ENCODE data around the gene OR2T1. TPM values are rescaled to one million over a fixed set of nuclear protein-coding genes. Genes with fewer than 3 reads are reported as not detected.
"Not testable (repeated sequence)": the region's sequence is repeated elsewhere in the genome, so short reads cannot be mapped to it uniquely, and the experiment has no call there.

Gene OR2T1
- total RNA-seq, 1 donor from 2014 or later = not detected

DNA sequence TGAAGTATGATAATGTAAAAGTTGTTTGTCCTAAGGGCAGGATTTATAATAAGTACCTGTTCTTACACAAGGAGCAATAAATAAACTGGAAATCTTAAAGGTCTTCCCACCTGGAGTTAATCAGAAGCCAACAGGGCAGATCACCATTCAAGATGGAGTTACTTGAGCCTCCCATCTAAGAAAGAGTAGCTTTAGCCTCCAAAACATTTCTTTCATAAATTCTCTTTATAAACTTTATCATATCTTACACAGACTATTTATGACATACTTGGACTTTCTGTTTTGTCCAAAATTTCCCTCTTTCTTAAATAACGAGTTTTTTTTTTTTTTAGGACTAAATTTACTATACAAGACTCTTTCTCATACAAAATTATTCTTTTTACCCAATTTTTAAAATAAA, 18.5 kb downstream of the OR2T1 start:
- Mint-ChIP-seq H3K4me1 (ENCODE audit: unreplicated experiment) (no peaks in the 10 kb centered on the region), H3K36me3 (ENCODE audit: unreplicated experiment) (no peaks in the 10 kb centered on the region), H3K9me3 (ENCODE audit: unreplicated experiment) (peaks cover 49% of the 10 kb centered on the region), H3K4me3 (ENCODE audit: unreplicated experiment) (no peak overlapping the region), H3K27ac (ENCODE audit: unreplicated experiment) (no peak overlapping the region), H3K27me3 (ENCODE audit: unreplicated experiment) (no peaks in the 10 kb centered on the region)
- no peak for DNase-seq (ENCODE audit: extremely low spot score, unreplicated experiment)
- TF ChIP-seq, protein P1, sequence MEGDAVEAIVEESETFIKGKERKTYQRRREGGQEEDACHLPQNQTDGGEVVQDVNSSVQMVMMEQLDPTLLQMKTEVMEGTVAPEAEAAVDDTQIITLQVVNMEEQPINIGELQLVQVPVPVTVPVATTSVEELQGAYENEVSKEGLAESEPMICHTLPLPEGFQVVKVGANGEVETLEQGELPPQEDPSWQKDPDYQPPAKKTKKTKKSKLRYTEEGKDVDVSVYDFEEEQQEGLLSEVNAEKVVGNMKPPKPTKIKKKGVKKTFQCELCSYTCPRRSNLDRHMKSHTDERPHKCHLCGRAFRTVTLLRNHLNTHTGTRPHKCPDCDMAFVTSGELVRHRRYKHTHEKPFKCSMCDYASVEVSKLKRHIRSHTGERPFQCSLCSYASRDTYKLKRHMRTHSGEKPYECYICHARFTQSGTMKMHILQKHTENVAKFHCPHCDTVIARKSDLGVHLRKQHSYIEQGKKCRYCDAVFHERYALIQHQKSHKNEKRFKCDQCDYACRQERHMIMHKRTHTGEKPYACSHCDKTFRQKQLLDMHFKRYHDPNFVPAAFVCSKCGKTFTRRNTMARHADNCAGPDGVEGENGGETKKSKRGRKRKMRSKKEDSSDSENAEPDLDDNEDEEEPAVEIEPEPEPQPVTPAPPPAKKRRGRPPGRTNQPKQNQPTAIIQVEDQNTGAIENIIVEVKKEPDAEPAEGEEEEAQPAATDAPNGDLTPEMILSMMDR (IDR thresholded peaks at IDR 0.05) = no peak

- not testable (repeated sequence) for H3K36me3 Mint-ChIP-seq (ENCODE audit: unreplicated experiment); H3K27me3 Mint-ChIP-seq (ENCODE audit: unreplicated experiment); H3K4me3 Mint-ChIP-seq (ENCODE audit: unreplicated experiment); H3K4me1 Mint-ChIP-seq (ENCODE audit: unreplicated experiment); DNase-seq (ENCODE audit: extremely low spot score, unreplicated experiment); H3K27ac Mint-ChIP-seq (ENCODE audit: unreplicated experiment)
- H3K9me3 Mint-ChIP-seq (ENCODE audit: unreplicated experiment) = peaks cover 52% of the 10 kb centered on the region
Measured at GRCh38 chr1:248427526-248428191, 24.8 kb downstream of the OR2T1 start.

DNA sequence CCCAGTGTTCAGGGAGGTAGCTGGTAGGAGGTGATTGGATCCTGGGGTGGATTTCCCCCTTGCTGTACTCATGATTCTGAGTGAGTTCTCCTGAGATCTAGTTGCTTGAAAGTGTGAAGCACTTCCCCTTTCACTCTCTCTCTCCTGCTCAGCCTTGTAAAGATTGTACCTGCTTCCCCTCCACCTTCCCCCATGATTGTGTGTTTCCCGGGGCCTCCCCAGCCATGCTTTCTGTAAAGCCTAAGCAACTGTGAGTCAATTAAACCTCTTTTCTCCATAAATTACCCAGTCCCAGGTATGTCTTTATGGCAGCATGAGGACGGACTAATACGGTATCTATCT, 25.3 kb downstream of the OR2T1 start:
- DNase-seq (ENCODE audit: extremely low spot score, unreplicated experiment); H3K36me3 Mint-ChIP-seq (ENCODE audit: unreplicated experiment); H3K27ac Mint-ChIP-seq (ENCODE audit: unreplicated experiment); H3K4me3 Mint-ChIP-seq (ENCODE audit: unreplicated experiment); H3K4me1 Mint-ChIP-seq (ENCODE audit: unreplicated experiment); H3K27me3 Mint-ChIP-seq (ENCODE audit: unreplicated experiment): not testable (repeated sequence)
- peaks cover 48% of the 10 kb centered on the region for H3K9me3 Mint-ChIP-seq (ENCODE audit: unreplicated experiment)

DNA sequence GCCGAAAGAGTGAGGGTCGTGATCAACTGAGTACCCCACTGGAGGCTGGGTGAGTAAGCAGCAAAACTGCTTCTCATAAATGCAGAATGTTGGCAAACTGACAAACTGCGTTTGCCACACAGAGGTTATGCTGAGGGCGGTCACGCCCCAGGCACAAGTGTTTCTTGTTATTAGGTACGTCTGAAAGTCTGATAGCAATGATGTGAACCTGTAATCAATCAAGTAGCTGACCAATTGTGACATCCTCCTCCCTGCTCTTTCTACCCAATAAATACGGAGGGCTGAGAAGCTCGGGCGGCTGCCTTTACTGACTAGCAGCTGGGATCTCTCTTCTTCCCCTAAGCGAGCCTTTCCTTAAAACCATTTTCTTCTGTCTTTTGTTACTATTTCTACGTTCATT, 28.8 kb downstream of the OR2T1 start:
- H3K4me1 Mint-ChIP-seq (ENCODE audit: unreplicated experiment); H3K27me3 Mint-ChIP-seq (ENCODE audit: unreplicated experiment); H3K27ac Mint-ChIP-seq (ENCODE audit: unreplicated experiment); H3K4me3 Mint-ChIP-seq (ENCODE audit: unreplicated experiment); H3K36me3 Mint-ChIP-seq (ENCODE audit: unreplicated experiment); DNase-seq (ENCODE audit: extremely low spot score, unreplicated experiment): not testable (repeated sequence)
- H3K9me3 Mint-ChIP-seq (ENCODE audit: unreplicated experiment) = peaks cover 38% of the 10 kb centered on the region

- not testable (repeated sequence) for H3K4me1 Mint-ChIP-seq (ENCODE audit: unreplicated experiment); H3K27me3 Mint-ChIP-seq (ENCODE audit: unreplicated experiment); H3K27ac Mint-ChIP-seq (ENCODE audit: unreplicated experiment); DNase-seq (ENCODE audit: extremely low spot score, unreplicated experiment); H3K36me3 Mint-ChIP-seq (ENCODE audit: unreplicated experiment); H3K4me3 Mint-ChIP-seq (ENCODE audit: unreplicated experiment)
- peaks cover 38% of the 10 kb centered on the region for H3K9me3 Mint-ChIP-seq (ENCODE audit: unreplicated experiment)
Measured at GRCh38 chr1:248432201-248432600, 29.4 kb downstream of the OR2T1 start.

DNA sequence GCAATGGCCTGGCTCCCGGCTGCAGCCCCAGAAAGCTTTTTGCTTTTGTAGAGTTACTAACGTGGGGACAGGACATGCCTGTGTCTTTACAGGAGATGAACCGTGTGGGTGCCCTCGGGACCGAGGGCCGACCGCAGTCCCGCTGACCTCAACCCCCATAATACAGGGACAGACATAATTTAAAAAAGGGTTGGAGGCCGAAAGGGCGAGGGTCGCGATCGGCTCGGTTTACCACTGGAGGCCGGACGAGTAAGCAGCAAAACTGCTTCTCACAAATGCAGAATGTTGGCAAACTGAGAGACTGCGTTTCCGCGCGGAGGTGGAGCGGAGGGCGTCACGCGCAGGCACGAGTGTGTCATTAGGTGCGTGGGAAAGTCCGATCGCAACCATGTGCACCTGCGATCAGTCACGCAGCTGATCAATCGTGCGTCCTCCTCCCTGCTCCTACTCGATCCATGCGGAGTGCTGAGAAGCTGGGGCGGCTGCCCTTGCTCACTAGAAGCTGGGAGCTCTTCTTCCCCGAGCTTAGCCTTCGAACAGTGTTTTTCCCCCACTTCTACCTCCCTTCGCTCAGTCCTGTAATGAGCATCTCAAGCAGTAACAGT, 31.1 kb downstream of the OR2T1 start:
- H3K4me3 Mint-ChIP-seq (ENCODE audit: unreplicated experiment) = not testable (repeated sequence)

GRCh38 chr1:248434913-248435312, 32.1 kb downstream of the OR2T1 start:
- H3K27me3 Mint-ChIP-seq (ENCODE audit: unreplicated experiment); H3K36me3 Mint-ChIP-seq (ENCODE audit: unreplicated experiment); DNase-seq (ENCODE audit: extremely low spot score, unreplicated experiment); H3K4me1 Mint-ChIP-seq (ENCODE audit: unreplicated experiment); H3K4me3 Mint-ChIP-seq (ENCODE audit: unreplicated experiment); H3K27ac Mint-ChIP-seq (ENCODE audit: unreplicated experiment): not testable (repeated sequence)
- H3K9me3 Mint-ChIP-seq (ENCODE audit: unreplicated experiment) = peaks cover 33% of the 10 kb centered on the region

More for the DNA sequence above, 31.1 kb downstream of the OR2T1 start:
- peaks cover 31% of the 10 kb centered on the region for H3K9me3 Mint-ChIP-seq (ENCODE audit: unreplicated experiment)
- H3K27me3 Mint-ChIP-seq (ENCODE audit: unreplicated experiment); H3K4me1 Mint-ChIP-seq (ENCODE audit: unreplicated experiment); DNase-seq (ENCODE audit: extremely low spot score, unreplicated experiment); H3K27ac Mint-ChIP-seq (ENCODE audit: unreplicated experiment); H3K36me3 Mint-ChIP-seq (ENCODE audit: unreplicated experiment): not testable (repeated sequence)

GRCh38 chr1:248436303-248436702, 33.5 kb downstream of the OR2T1 start:
- not testable (repeated sequence) for H3K4me1 Mint-ChIP-seq (ENCODE audit: unreplicated experiment); H3K27ac Mint-ChIP-seq (ENCODE audit: unreplicated experiment); DNase-seq (ENCODE audit: extremely low spot score, unreplicated experiment); H3K4me3 Mint-ChIP-seq (ENCODE audit: unreplicated experiment); H3K36me3 Mint-ChIP-seq (ENCODE audit: unreplicated experiment); H3K27me3 Mint-ChIP-seq (ENCODE audit: unreplicated experiment)
- H3K9me3 Mint-ChIP-seq (ENCODE audit: unreplicated experiment) = peaks cover 21% of the 10 kb centered on the region

DNA sequence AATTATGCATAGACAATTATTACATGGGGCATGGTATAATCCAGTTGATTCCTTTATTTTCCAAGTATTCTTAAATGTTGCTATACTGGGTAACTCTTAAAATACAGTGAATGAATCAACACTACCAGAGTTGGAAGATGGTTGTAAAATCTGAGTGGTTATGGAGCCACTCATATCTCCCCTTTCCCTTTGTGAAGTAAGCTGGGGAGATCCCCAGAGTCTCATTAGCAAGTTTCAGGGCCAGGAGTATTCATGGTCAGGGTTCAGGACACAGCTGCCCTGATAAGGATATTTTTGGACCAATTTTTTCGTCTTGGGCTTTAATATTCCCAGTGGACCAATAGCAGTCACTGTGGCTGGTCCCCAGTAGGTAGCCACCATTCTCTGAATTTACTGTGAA, 35.8 kb downstream of the OR2T1 start:
- H3K27ac Mint-ChIP-seq (ENCODE audit: unreplicated experiment); H3K4me1 Mint-ChIP-seq (ENCODE audit: unreplicated experiment); H3K36me3 Mint-ChIP-seq (ENCODE audit: unreplicated experiment); H3K4me3 Mint-ChIP-seq (ENCODE audit: unreplicated experiment); H3K27me3 Mint-ChIP-seq (ENCODE audit: unreplicated experiment); DNase-seq (ENCODE audit: extremely low spot score, unreplicated experiment): not testable (repeated sequence)
- peaks cover 23% of the 10 kb centered on the region for H3K9me3 Mint-ChIP-seq (ENCODE audit: unreplicated experiment)

DNA sequence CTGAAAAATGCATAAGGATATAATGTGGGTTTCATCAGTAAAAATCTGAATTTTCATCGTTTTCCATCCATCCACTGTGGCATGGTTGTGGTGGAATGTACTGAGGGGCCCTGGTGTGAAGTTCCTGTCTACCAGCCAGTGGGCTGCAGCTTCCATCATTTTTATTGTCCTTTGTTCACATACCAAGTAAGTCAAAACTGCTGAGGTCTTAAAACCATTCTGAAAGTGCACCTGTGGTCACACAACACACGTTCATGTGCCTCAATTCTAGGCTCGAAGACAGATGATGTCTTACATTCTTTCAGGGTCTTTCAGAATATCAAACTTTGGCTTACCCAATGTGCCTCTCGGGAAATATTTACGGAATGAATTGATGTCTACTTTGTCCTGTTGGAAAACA, 36.4 kb downstream of the OR2T1 start:
- H3K9me3 Mint-ChIP-seq (ENCODE audit: unreplicated experiment) = peaks cover 26% of the 10 kb centered on the region
- not testable (repeated sequence) for H3K27me3 Mint-ChIP-seq (ENCODE audit: unreplicated experiment); H3K4me3 Mint-ChIP-seq (ENCODE audit: unreplicated experiment); H3K27ac Mint-ChIP-seq (ENCODE audit: unreplicated experiment); H3K36me3 Mint-ChIP-seq (ENCODE audit: unreplicated experiment); H3K4me1 Mint-ChIP-seq (ENCODE audit: unreplicated experiment); DNase-seq (ENCODE audit: extremely low spot score, unreplicated experiment)

- not testable (repeated sequence) for H3K27ac Mint-ChIP-seq (ENCODE audit: unreplicated experiment); H3K4me3 Mint-ChIP-seq (ENCODE audit: unreplicated experiment); H3K4me1 Mint-ChIP-seq (ENCODE audit: unreplicated experiment); DNase-seq (ENCODE audit: extremely low spot score, unreplicated experiment); H3K27me3 Mint-ChIP-seq (ENCODE audit: unreplicated experiment); H3K36me3 Mint-ChIP-seq (ENCODE audit: unreplicated experiment)
- peaks cover 37% of the 10 kb centered on the region for H3K9me3 Mint-ChIP-seq (ENCODE audit: unreplicated experiment)
Measured at GRCh38 chr1:248442500-248443277, 39.8 kb downstream of the OR2T1 start.
